Body of pancreas (tissue), 4 donors: ENCODE results near the gene NHP2. TPM values are rescaled to one million over a fixed set of nuclear protein-coding genes. Genes with fewer than 3 reads are reported as not detected.
"Not testable (repeated sequence)": the region's sequence is repeated elsewhere in the genome, so short reads cannot be mapped to it uniquely, and the experiment has no call there.

Experiments used
- ATAC-seq: fragments of 150-250 bp; one replicate; pipeline ENCODE4 v1.9.1; 2016
- DNase-seq, 4 donors: peaks; one replicate each; pipeline ENCODE4 v3.0.0-alpha.2; 2019
- H3K27ac ChIP-seq, 4 donors: fragments of 200-600 bp; sonication (generic); 1 replicate in 3 of 4; 2 replicates in 1 of 4; pipeline versions ENCODE4 v1.5.1 to v1.6.1; 2016 to 2019; ENCODE audit warnings: mild to moderate bottlenecking in 1 of 4, mixed read lengths in 1 of 4, moderate library complexity in 1 of 4
- H3K27me3 ChIP-seq, 2 donors: fragments of 200-600 bp; sonication (generic); one replicate each; pipeline ENCODE4 v1.6.0; 2016; ENCODE audit warnings: mild to moderate bottlenecking in 1 of 2
- H3K36me3 ChIP-seq, 2 donors: fragments of 200-600 bp; sonication (generic); replicated peaks in 1 of 2; 2 replicates each; pipeline ENCODE4 v1.5.1; 2016; ENCODE audit warnings: low read depth in 2 of 2; ENCODE audit not compliant: insufficient read depth in 1 of 2
- H3K4me1 ChIP-seq: fragments of 200-600 bp; sonication (generic); one replicate; pipeline ENCODE4 v1.6.0; 2016
- H3K4me3 ChIP-seq, 2 donors: fragments of 200-600 bp; sonication (generic); 1 replicate in 1 of 2; 2 replicates in 1 of 2; pipeline ENCODE4 v1.5.1; 2016 to 2019
- H3K9me3 ChIP-seq, 3 donors: fragments of 200-600 bp; sonication (generic); 1 replicate in 2 of 3; 2 replicates in 1 of 3; pipeline ENCODE4 v1.5.1; 2016
- CTCF ChIP-seq, 7 experiments: fragments of 450-650 bp in 4 of 7; fragments of 200-600 bp in 3 of 7; sonication (generic) in 3 of 7; IDR thresholded peaks; one replicate each; pipeline ENCODE4 v1.5.1; 2016 to 2019; ENCODE audit warnings: antibody characterized with exemption in 7 of 7
- POLR2A ChIP-seq, 3 donors: fragments of 450-650 bp; IDR thresholded peaks; one replicate each; pipeline ENCODE4 v1.6.1; 2016; ENCODE audit warnings: antibody characterized with exemption in 3 of 3, mild to moderate bottlenecking in 2 of 3
- WGBS, 2 donors: methylation state at CpG; one replicate each; pipeline ENCODE4 v1.1.5; 2017; 5-methylcytosine and 5-hydroxymethylcytosine counted together
- intact Hi-C: fragments of 100-400 bp; cut with DNase I; formaldehyde crosslinking; loops from one replicate; pipeline ENCODE4 v1.15.1; 2023
- total RNA-seq, 2 donors: library from RNA; depleted of rRNA; stranded (reverse); fragments of >200 nt; gene quantifications; one replicate each; pipeline ENCODE4 v1.1.0, GENCODE V29; 2016

NHP2 gene
- total RNA-seq, 2 donors from 2014 or later, result 63.9 to 80.2 TPM

GRCh38 chr5:178130576-178131445 lies 22.9 kb downstream of the NHP2 start, which contains the start of gene RMND5B:
Gene RMND5B, plus strand, starts transcription at chr5:178131014. Its CDS starts 7,106 bp downstream, at chr5:178138120.
- H3K4me1 ChIP-seq, result peaks cover 16% of the 10 kb centered on the region
- no peaks in the 10 kb centered on the region for H3K36me3 ChIP-seq
- peak within 1 kb of the TSS; percentile 75 to 85 for H3K4me3 ChIP-seq
- ATAC-seq (peak; percentile 97), DNase-seq (peak; percentile 84 to 89 (median 86))
- intact Hi-C loops, result no loop called here
- no peaks in the 10 kb centered on the region for H3K9me3 ChIP-seq
- WGBS, 2 donors, result 0% methylated on average over 16 to 72 of the region's 102 CpGs
- no peaks in the 10 kb centered on the region for H3K27me3 ChIP-seq
- H3K27ac ChIP-seq, result peak within 1 kb of the TSS; percentile 69 to 93 (median 89)
- TF ChIP-seq CTCF (IDR thresholded peaks at IDR 0.05) (no peak), POLR2A (IDR thresholded peaks at IDR 0.05) (peak; percentile 70 to 78 (median 74))

- H3K4me3 ChIP-seq, result peak overlapping the region; percentile 75 to 85
- peaks cover 16% of the 10 kb centered on the region for H3K4me1 ChIP-seq
- H3K27ac ChIP-seq, result peak overlapping the region; percentile 69 to 93 (median 89)
- DNase-seq, H3K27me3 ChIP-seq, H3K9me3 ChIP-seq, intact Hi-C loops, H3K36me3 ChIP-seq, ATAC-seq: not testable (repeated sequence)
- 8 to 11% methylated on average over 11 of the region's 11 CpGs for WGBS, 2 donors
Observed at GRCh38 chr5:178130234-178130575, 23.5 kb downstream of the NHP2 start.

GRCh38 chr5:178129296-178129695 lies 24.4 kb downstream of the NHP2 start:
- TF ChIP-seq CTCF (IDR thresholded peaks at IDR 0.05) (no peak), POLR2A (IDR thresholded peaks at IDR 0.05) (no peak)
- DNase-seq (no peak), ATAC-seq (no peak)
- H3K36me3 ChIP-seq, result no peaks in the 10 kb centered on the region
- intact Hi-C loops, result loop anchor here (10.0 kb wide), 1 partner anchor 76 kb away; the partner anchor contains the start of gene HNRNPAB
- WGBS, 2 donors, result 90 to 92% methylated on average over 9 of the region's 9 CpGs
- no peaks in the 10 kb centered on the region for H3K27me3 ChIP-seq
- no peak overlapping the region for H3K4me3 ChIP-seq
- no peaks in the 10 kb centered on the region for H3K9me3 ChIP-seq
- no peak overlapping the region for H3K27ac ChIP-seq
- peaks cover 16% of the 10 kb centered on the region for H3K4me1 ChIP-seq

GRCh38 chr5:178127300-178128009 lies 26.2 kb downstream of the NHP2 start:
- peaks cover 16% of the 10 kb centered on the region for H3K4me1 ChIP-seq
- not testable (repeated sequence) for H3K4me3 ChIP-seq, ATAC-seq, H3K9me3 ChIP-seq, H3K27ac ChIP-seq, DNase-seq, H3K27me3 ChIP-seq, H3K36me3 ChIP-seq
- 77 to 86% methylated on average over 13 to 14 of the region's 14 CpGs for WGBS, 2 donors
- intact Hi-C loops, result loop anchor here (10.0 kb wide), 1 partner anchor 77 kb away; the partner anchor contains the start of gene HNRNPAB

- intact Hi-C loops, result loop anchor here (10.0 kb wide), 1 partner anchor 78 kb away; the partner anchor contains the start of gene HNRNPAB
- WGBS, 2 donors, result 78 to 83% methylated on average over 3 of the region's 3 CpGs
- H3K9me3 ChIP-seq, result no peaks in the 10 kb centered on the region
- H3K4me1 ChIP-seq, result peaks cover 13% of the 10 kb centered on the region
- TF ChIP-seq POLR2A (IDR thresholded peaks at IDR 0.05), result no peak
- TF ChIP-seq CTCF (IDR thresholded peaks at IDR 0.05), result no peak
- H3K36me3 ChIP-seq, result no peaks in the 10 kb centered on the region
- H3K27me3 ChIP-seq, result no peaks in the 10 kb centered on the region
- no peak for ATAC-seq
- DNase-seq, result no peak
- H3K4me3 ChIP-seq, result no peak overlapping the region
- no peak overlapping the region for H3K27ac ChIP-seq
Observed at GRCh38 chr5:178126556-178126955, 27.1 kb downstream of the NHP2 start.
